ENCODE measurements around the gene RNLS.
"Not testable (repeated sequence)": the region's sequence is repeated elsewhere in the genome, so short reads cannot be mapped to it uniquely, and the experiment has no call there.

RNLS gene

GRCh38 chr10:88332503-88333247 is 250.4 kb downstream of the RNLS start:
- no peak for DNase-seq

- DNase-seq = no peak
Observed at GRCh38 chr10:88330174-88330573, 252.9 kb downstream of the RNLS start.

GRCh38 chr10:88322324-88323063 is 260.6 kb downstream of the RNLS start:
- no peak for DNase-seq

- no peak for DNase-seq
Observed at GRCh38 chr10:88319960-88320517, 263.1 kb downstream of the RNLS start.

GRCh38 chr10:88318803-88319202 is 264.3 kb downstream of the RNLS start:
- no peak for DNase-seq

GRCh38 chr10:88317099-88317498 is 266.0 kb downstream of the RNLS start:
- no peak for DNase-seq

GRCh38 chr10:88316292-88316861 is 266.7 kb downstream of the RNLS start:
- DNase-seq = no peak

GRCh38 chr10:88315755-88316154 is 267.4 kb downstream of the RNLS start:
- no peak for DNase-seq

- no peak for DNase-seq
Observed at GRCh38 chr10:88314362-88314761, 268.8 kb downstream of the RNLS start.

GRCh38 chr10:88313878-88314277 is 269.2 kb downstream of the RNLS start:
- DNase-seq = no peak

GRCh38 chr10:88312855-88313254 is 270.3 kb downstream of the RNLS start:
- no peak for DNase-seq

- DNase-seq = no peak
Observed at GRCh38 chr10:88311264-88311663, 271.9 kb downstream of the RNLS start.

GRCh38 chr10:88309365-88309764 is 273.8 kb downstream of the RNLS start:
- no peak for DNase-seq

- not testable (repeated sequence) for DNase-seq
Observed at GRCh38 chr10:88308361-88308760, 274.8 kb downstream of the RNLS start.

GRCh38 chr10:88299787-88300186 is 283.3 kb downstream of the RNLS start:
- no peak for DNase-seq

GRCh38 chr10:88297103-88297502 is 286.0 kb downstream of the RNLS start:
- no peak for DNase-seq

GRCh38 chr10:88293651-88294230 is 289.4 kb downstream of the RNLS start:
- no peak for DNase-seq

- no peak for DNase-seq
Observed at GRCh38 chr10:88293073-88293472, 290.0 kb downstream of the RNLS start.

GRCh38 chr10:88292185-88292514 is 291.0 kb downstream of the RNLS start:
- DNase-seq = no peak

- no peak for DNase-seq
Observed at GRCh38 chr10:88291289-88292184, 291.6 kb downstream of the RNLS start.

GRCh38 chr10:88289342-88289741 is 293.8 kb downstream of the RNLS start:
- no peak for DNase-seq

GRCh38 chr10:88288320-88289059 is 294.6 kb downstream of the RNLS start:
- no peak for DNase-seq

All from midbrain (tissue), 1 donor.